Measurements from ENCODE around the gene KDM4F. TPM values are rescaled to one million over a fixed set of nuclear protein-coding genes. Genes with fewer than 3 reads are reported as not detected.
A peak's percentile ranks its signal among the peaks of the same experiment; 100 is the strongest.

Gene KDM4F
- total RNA-seq, 1 donor from 2014 or later = not detected

- Histone ChIP-seq H3K27ac (peak overlapping the region; percentile 80 to 85), H3K36me3 (no peaks in the 10 kb centered on the region), H3K4me1 (peaks cover 14 to 32% of the 10 kb centered on the region in 2 donors), H3K27me3 (no peaks in the 10 kb centered on the region), H3K4me3 (peak overlapping the region in 1 of 2 donors; percentile 32), H3K9me3 (no peaks in the 10 kb centered on the region)
- intact Hi-C loops (cut with DNase I) = loop anchor here (10.0 kb wide), 2 partner anchors 483 to 563 kb away; no protein-coding TSS in a partner anchor
- no peak for TF ChIP-seq CTCF (IDR thresholded peaks at IDR 0.05)
- peak in 1 of 2 donors; percentile 84 for DNase-seq (ENCODE audit: low spot score in 2 of 2)
Observed at GRCh38 chr11:95081412-95081811, 32.2 kb downstream of the KDM4F start.

- H3K4me1 ChIP-seq = peaks cover 10 to 22% of the 10 kb centered on the region in 2 donors
- no peak for DNase-seq (ENCODE audit: low spot score in 2 of 2)
- no peaks in the 10 kb centered on the region for H3K9me3 ChIP-seq
- H3K27ac ChIP-seq = peak overlapping the region; percentile 80 to 85
- intact Hi-C loops (cut with DNase I) = loop anchor here (10.0 kb wide), 2 partner anchors 482 to 562 kb away; no protein-coding TSS in a partner anchor
- H3K27me3 ChIP-seq = no peaks in the 10 kb centered on the region
- no peak for TF ChIP-seq CTCF (IDR thresholded peaks at IDR 0.05)
- no peak overlapping the region for H3K4me3 ChIP-seq
- H3K36me3 ChIP-seq = no peaks in the 10 kb centered on the region
Observed at GRCh38 chr11:95082576-95083001, 33.4 kb downstream of the KDM4F start.

GRCh38 chr11:95084509-95084908, 35.3 kb downstream of the KDM4F start:
- Histone ChIP-seq H3K27me3 (no peaks in the 10 kb centered on the region), H3K4me1 (peaks cover 10 to 27% of the 10 kb centered on the region in 2 donors)
- intact Hi-C loops (cut with DNase I) = loop anchor here (10.0 kb wide), 2 partner anchors 480 to 560 kb away; no protein-coding TSS in a partner anchor

GRCh38 chr11:95085117-95085816, 36.0 kb downstream of the KDM4F start:
- intact Hi-C loops (cut with DNase I) = loop anchor here (5.0 to 10.0 kb wide), 3 partner anchors 147 to 560 kb away; partner anchors contain the start of gene SESN3
- no peak for TF ChIP-seq CTCF (IDR thresholded peaks at IDR 0.05)
- H3K4me3 ChIP-seq = no peak overlapping the region

More at GRCh38 chr11:95084509-95084908, 35.3 kb downstream of the KDM4F start:
- no peak for TF ChIP-seq CTCF (IDR thresholded peaks at IDR 0.05)
- DNase-seq (ENCODE audit: low spot score in 2 of 2) = no peak
- no peak overlapping the region for H3K4me3 ChIP-seq
- no peaks in the 10 kb centered on the region for H3K36me3 ChIP-seq
- no peak overlapping the region for H3K27ac ChIP-seq
- no peaks in the 10 kb centered on the region for H3K9me3 ChIP-seq

GRCh38 chr11:95086151-95086550, 36.9 kb downstream of the KDM4F start:
- H3K36me3 ChIP-seq = no peaks in the 10 kb centered on the region
- no peak for TF ChIP-seq CTCF (IDR thresholded peaks at IDR 0.05)
- intact Hi-C loops (cut with DNase I) = loop anchor here (5.0 to 10.0 kb wide), 3 partner anchors 146 to 559 kb away; partner anchors contain the start of gene SESN3
- H3K27me3 ChIP-seq = no peaks in the 10 kb centered on the region
- H3K27ac ChIP-seq = no peak overlapping the region
- no peak for DNase-seq (ENCODE audit: low spot score in 2 of 2)
- peaks cover 7 to 21% of the 10 kb centered on the region in 2 donors for H3K4me1 ChIP-seq
- H3K4me3 ChIP-seq = no peak overlapping the region
- no peaks in the 10 kb centered on the region for H3K9me3 ChIP-seq

More at GRCh38 chr11:95085117-95085816, 36.0 kb downstream of the KDM4F start:
- no peak overlapping the region for H3K27ac ChIP-seq
- DNase-seq (ENCODE audit: low spot score in 2 of 2) = no peak
- no peaks in the 10 kb centered on the region for H3K27me3 ChIP-seq
- H3K4me1 ChIP-seq = peaks cover 10 to 22% of the 10 kb centered on the region in 2 donors
- no peaks in the 10 kb centered on the region for H3K9me3 ChIP-seq
- H3K36me3 ChIP-seq = no peaks in the 10 kb centered on the region

Data from ascending aorta (tissue), 2 donors.